Prostate gland (tissue), 2 donors: Measurements from ENCODE around the gene CHRNA4. TPM values are rescaled to one million over a fixed set of nuclear protein-coding genes. Genes with fewer than 3 reads are reported as not detected.
"Not testable (repeated sequence)": the region's sequence is repeated elsewhere in the genome, so short reads cannot be mapped to it uniquely, and the experiment has no call there.

Experiments
- DNase-seq: peaks from one replicate; pipeline ENCODE4 v3.0.0-alpha.2; 2019; ENCODE audit warnings: low spot score
- H3K27ac ChIP-seq, 2 donors: fragments of 200-600 bp; sonication (generic); 2 replicates each; pipeline ENCODE4 v1.5.1; 2017 to 2019
- H3K27me3 ChIP-seq: fragments of 200-600 bp; sonication (generic); replicated peaks from 2 replicates; pipeline ENCODE4 v1.5.1; 2019; ENCODE audit not compliant: insufficient read depth
- H3K36me3 ChIP-seq, 2 donors: fragments of 200-600 bp; sonication (generic); 1 replicate in 1 of 2; 2 replicates in 1 of 2; pipeline versions ENCODE4 v1.5.1 to v1.8.1; 2017 to 2019
- H3K4me1 ChIP-seq: fragments of 200-600 bp; sonication (generic); replicated peaks from 2 replicates; pipeline ENCODE4 v1.5.1; 2019
- H3K4me3 ChIP-seq, 2 donors: fragments of 200-600 bp; sonication (generic); 2 replicates each; pipeline ENCODE4 v1.5.1; 2017 to 2019
- H3K9me3 ChIP-seq: fragments of 200-600 bp; sonication (generic); 2 replicates; pipeline ENCODE4 v1.5.1; 2017
- CTCF ChIP-seq, 4 experiments: fragments of 200-600 bp in 2 of 4; fragments of 450-650 bp in 2 of 4; sonication (generic) in 2 of 4; IDR thresholded peaks; 1 replicate in 3 of 4; 2 replicates in 1 of 4; pipeline ENCODE4 v1.5.1; 2016 to 2019; ENCODE audit warnings: antibody characterized with exemption in 4 of 4, mild to moderate bottlenecking in 2 of 4, moderate library complexity in 2 of 4
- POLR2A ChIP-seq: fragments of 450-650 bp; IDR thresholded peaks from one replicate; pipeline ENCODE4 v1.6.1; 2016; ENCODE audit warnings: antibody characterized with exemption, mild to moderate bottlenecking
- POLR2AphosphoS5 ChIP-seq: sonication (generic); formaldehyde crosslinking; IDR thresholded peaks from one replicate; pipeline ENCODE4 v1.6.1; 2017; ENCODE audit warnings: antibody characterized with exemption
- WGBS: methylation state at CpG from one replicate; pipeline ENCODE4 v1.1.5; 2018; 5-methylcytosine and 5-hydroxymethylcytosine counted together
- intact Hi-C: fragments of 100-400 bp; cut with DNase I; formaldehyde crosslinking; loops from one replicate; pipeline ENCODE4 v1.14.2; 2022
- total RNA-seq, 2 donors: library from RNA; depleted of rRNA; stranded (reverse); fragments of >200 nt; gene quantifications; one replicate each; pipeline ENCODE4 v1.1.0, GENCODE V29; 2016

Gene CHRNA4
- total RNA-seq, 2 donors from 2014 or later, result 7.2 TPM; not detected in 1

DNA sequence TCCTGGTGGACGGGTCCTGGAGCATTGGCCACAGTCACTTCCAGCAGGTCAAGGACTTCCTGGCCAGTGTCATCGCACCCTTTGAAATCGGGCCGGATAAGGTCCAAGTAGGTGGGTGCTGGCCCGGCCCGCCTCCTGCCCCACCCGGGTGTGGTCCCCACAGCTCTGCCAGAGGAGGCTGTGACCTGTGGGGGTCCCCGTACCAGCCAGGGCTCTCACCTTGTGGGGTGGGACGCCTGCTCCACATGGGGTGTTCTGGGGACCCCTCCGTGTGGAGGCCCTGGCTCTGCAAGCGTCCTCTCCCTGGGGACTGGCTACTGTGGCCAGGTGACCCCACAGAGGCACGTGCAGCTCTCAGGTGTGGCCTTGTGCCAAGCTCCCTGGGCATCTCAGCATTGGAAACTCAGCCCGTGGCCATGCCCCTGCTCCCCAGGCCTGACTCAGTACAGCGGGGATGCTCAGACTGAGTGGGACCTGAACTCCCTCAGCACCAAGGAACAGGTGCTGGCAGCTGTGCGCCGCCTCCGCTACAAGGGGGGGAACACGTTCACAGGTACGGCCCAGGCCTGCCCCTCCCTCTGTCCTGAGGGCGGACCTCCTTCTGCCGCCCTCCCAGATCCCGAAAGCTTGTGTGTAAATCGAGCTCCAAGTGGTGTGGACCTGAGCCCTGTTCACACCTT is 53.5 kb downstream of the CHRNA4 start:
- intact Hi-C loops, result no loop called here
- Histone ChIP-seq H3K36me3 (no peaks in the 10 kb centered on the region), H3K4me3 (no peak overlapping the region), H3K27ac (no peak overlapping the region), H3K9me3 (no peaks in the 10 kb centered on the region), H3K4me1 (no peaks in the 10 kb centered on the region), H3K27me3 (peaks cover 31% of the 10 kb centered on the region)
- no peak for DNase-seq
- 76% methylated on average over 14 of the region's 23 CpGs for WGBS
- TF ChIP-seq POLR2AphosphoS5, result no peak
- TF ChIP-seq CTCF (IDR thresholded peaks at IDR 0.05), result no peak
- no peak for TF ChIP-seq POLR2A

DNA sequence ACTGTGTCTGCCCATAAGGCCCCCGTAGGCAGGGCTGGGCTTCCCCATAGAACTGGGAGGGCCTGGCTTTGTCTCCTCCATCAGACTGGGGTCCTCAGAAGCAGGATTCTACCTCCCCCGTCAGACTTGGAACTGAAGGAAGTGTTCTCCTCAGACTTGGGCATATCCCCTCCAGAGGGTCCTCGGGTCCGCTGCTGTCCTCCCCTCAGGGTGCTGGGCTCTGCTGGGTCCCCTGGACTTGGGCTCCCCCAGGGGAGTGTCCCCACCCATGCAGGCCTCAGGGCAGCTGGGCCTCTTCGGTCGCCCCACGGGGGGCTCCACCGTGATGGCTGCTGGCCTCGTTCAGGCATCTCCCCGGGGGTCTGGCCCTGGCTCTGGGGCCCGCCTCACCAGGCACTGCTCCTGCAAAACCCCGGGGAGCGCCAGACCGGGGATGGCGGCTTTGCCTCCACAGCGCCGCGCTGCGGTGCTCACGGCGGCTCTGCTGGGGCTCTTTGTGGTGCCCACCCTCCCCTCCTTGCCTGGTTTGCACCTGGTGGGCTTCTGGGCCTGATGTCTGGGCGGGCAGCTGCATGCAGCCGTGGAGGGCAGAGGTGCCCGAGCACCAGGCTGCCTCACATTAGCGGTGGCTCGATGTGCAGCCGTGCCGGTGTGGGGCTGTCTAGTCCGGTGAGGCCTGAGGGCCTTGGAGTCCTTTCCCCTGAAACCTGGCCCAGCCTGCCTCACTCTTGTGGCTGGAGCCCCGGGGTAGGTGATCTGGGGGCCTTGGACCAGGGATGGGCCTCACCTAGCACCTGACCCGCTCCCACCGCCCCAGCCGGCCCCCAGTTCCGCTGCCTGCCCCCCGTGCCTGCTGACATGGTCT is 54.2 kb downstream of the CHRNA4 start:
- no peak overlapping the region for H3K4me3 ChIP-seq
- TF ChIP-seq CTCF (IDR thresholded peaks at IDR 0.05), result no peak
- no peak for TF ChIP-seq POLR2AphosphoS5
- TF ChIP-seq POLR2A, result no peak
- H3K36me3 ChIP-seq, result no peaks in the 10 kb centered on the region
- no peak overlapping the region for H3K27ac ChIP-seq
- WGBS, result 93% methylated on average over 19 of the region's 35 CpGs
- H3K27me3 ChIP-seq, result peaks cover 31% of the 10 kb centered on the region
- no peaks in the 10 kb centered on the region for H3K4me1 ChIP-seq
- DNase-seq, result no peak
- no peaks in the 10 kb centered on the region for H3K9me3 ChIP-seq
- intact Hi-C loops, result no loop called here

GRCh38 chr20:63305933-63306672 is 55.0 kb downstream of the CHRNA4 start:
- H3K9me3 ChIP-seq, H3K4me3 ChIP-seq, H3K36me3 ChIP-seq, intact Hi-C loops, H3K27ac ChIP-seq, DNase-seq, H3K4me1 ChIP-seq: not testable (repeated sequence)
- peaks cover 31% of the 10 kb centered on the region for H3K27me3 ChIP-seq
- 87% methylated on average over 22 of the region's 30 CpGs for WGBS

GRCh38 chr20:63305393-63305792 is 55.8 kb downstream of the CHRNA4 start:
- no peak for DNase-seq
- Histone ChIP-seq H3K36me3 (no peaks in the 10 kb centered on the region), H3K4me1 (no peaks in the 10 kb centered on the region), H3K27ac (no peak overlapping the region), H3K27me3 (peaks cover 31% of the 10 kb centered on the region), H3K4me3 (no peak overlapping the region), H3K9me3 (no peaks in the 10 kb centered on the region)
- 42% methylated on average over 7 of the region's 8 CpGs for WGBS
- intact Hi-C loops, result no loop called here
- TF ChIP-seq POLR2AphosphoS5 (no peak), CTCF (IDR thresholded peaks at IDR 0.05) (no peak), POLR2A (no peak)

DNA sequence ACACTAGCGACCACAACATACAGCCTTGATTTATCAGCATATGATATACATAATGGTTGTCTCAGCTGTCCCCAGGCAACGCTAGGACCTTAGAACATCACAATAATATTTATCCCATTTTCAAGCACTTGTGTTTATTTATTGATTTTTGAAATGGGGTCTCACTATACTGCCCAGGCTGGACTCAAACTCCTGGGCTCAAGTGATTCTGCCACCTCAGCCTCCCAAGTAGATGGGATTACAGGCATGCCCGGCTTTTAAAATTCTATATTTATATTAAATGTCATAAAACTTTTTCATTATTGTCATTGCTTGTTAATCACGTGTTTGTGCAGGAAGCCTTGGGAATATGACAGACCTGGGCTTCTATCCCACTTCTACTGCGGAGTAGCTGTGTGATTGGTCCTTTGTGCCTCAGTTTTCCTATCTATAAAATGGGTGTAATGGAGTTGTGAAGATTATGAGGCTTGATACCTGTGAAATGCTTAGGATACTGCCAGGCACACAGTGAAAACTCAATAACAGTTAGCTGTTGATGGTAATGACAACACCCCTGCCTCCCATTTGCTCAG is 58.0 kb downstream of the CHRNA4 start:
- intact Hi-C loops, result no loop called here
- WGBS, result 45% methylated on average over 5 of the region's 5 CpGs
- Histone ChIP-seq H3K9me3 (no peaks in the 10 kb centered on the region), H3K36me3 (no peaks in the 10 kb centered on the region), H3K4me3 (no peak overlapping the region), H3K27ac (no peak overlapping the region), H3K4me1 (no peaks in the 10 kb centered on the region), H3K27me3 (peaks cover 24% of the 10 kb centered on the region)
- no peak for DNase-seq
- no peak for TF ChIP-seq CTCF (IDR thresholded peaks at IDR 0.05)
- TF ChIP-seq POLR2AphosphoS5, result no peak
- no peak for TF ChIP-seq POLR2A
